ENCODE results near the gene CLEC18C. TPM values are rescaled to one million over a fixed set of nuclear protein-coding genes. Genes with fewer than 3 reads are reported as not detected.
"Not testable (repeated sequence)": the region's sequence is repeated elsewhere in the genome, so short reads cannot be mapped to it uniquely, and the experiment has no call there.

The CLEC18C gene
- total RNA-seq, 1 experiment from 2014 or later: 3.3 TPM

GRCh38 chr16:70206382-70206781, 32.8 kb downstream of the CLEC18C start:
- not testable (repeated sequence) for DNase-seq (ENCODE audit: low spot score)

- DNase-seq (ENCODE audit: low spot score): not testable (repeated sequence)
Measured at GRCh38 chr16:70218586-70218985, 45.0 kb downstream of the CLEC18C start.

GRCh38 chr16:70222574-70222973, 49.0 kb downstream of the CLEC18C start:
- DNase-seq (ENCODE audit: low spot score): not testable (repeated sequence)

GRCh38 chr16:70223216-70223615, 49.6 kb downstream of the CLEC18C start:
- DNase-seq (ENCODE audit: low spot score): not testable (repeated sequence)

GRCh38 chr16:70223971-70224513, 50.5 kb downstream of the CLEC18C start:
- DNase-seq (ENCODE audit: low spot score): not testable (repeated sequence)

- DNase-seq (ENCODE audit: low spot score): not testable (repeated sequence)
Measured at GRCh38 chr16:70224645-70225044, 51.1 kb downstream of the CLEC18C start.

- DNase-seq (ENCODE audit: low spot score): not testable (repeated sequence)
Measured at GRCh38 chr16:70225430-70225829, 51.8 kb downstream of the CLEC18C start.

- DNase-seq (ENCODE audit: low spot score): not testable (repeated sequence)
Measured at GRCh38 chr16:70226024-70226423, 52.4 kb downstream of the CLEC18C start.

- DNase-seq (ENCODE audit: low spot score): not testable (repeated sequence)
Measured at GRCh38 chr16:70231831-70232230, 58.2 kb downstream of the CLEC18C start.

Other genes starting within 250 kb of the CLEC18C start
- gene CLEC18A, start 222.5 kb upstream of the CLEC18C start, total RNA-seq (2014; rRNA removed; shearing (Covaris generic)): 0.29 and 0.65 TPM in 2 replicates
- gene PDPR, start 59.5 kb upstream of the CLEC18C start, total RNA-seq (2014; rRNA removed; shearing (Covaris generic)): 14.5 and 16.6 TPM in 2 replicates
- 44.5 and 49.4 TPM in 2 replicates for gene EXOSC6, start 78.2 kb downstream of the CLEC18C start, total RNA-seq (2014; rRNA removed; shearing (Covaris generic))
- gene AARS1, start 115.7 kb downstream of the CLEC18C start, total RNA-seq (2014; rRNA removed; shearing (Covaris generic)): 68.0 and 74.4 TPM in 2 replicates
- 10.3 and 16.5 TPM in 2 replicates for gene DDX19B, start 125.4 kb downstream of the CLEC18C start, total RNA-seq (2014; rRNA removed; shearing (Covaris generic))
- gene DDX19A, start 173.1 kb downstream of the CLEC18C start, total RNA-seq (2014; rRNA removed; shearing (Covaris generic)): 40.6 and 47.5 TPM in 2 replicates

All from A172 (cell line).